ENCODE results near the gene MYOM1.
"Not testable (repeated sequence)": the region's sequence is repeated elsewhere in the genome, so short reads cannot be mapped to it uniquely, and the experiment has no call there.

Gene MYOM1

GRCh38 chr18:3212657-3213056 is 7.1 kb downstream of the MYOM1 start:
- TF ChIP-seq CTCF (conservative IDR thresholded peaks at IDR 0.05; ENCODE audit: low read depth, low read length) = no peak
- no peak for DNase-seq (ENCODE audit: low read depth)
- H3K4me3 ChIP-seq (ENCODE audit: low read length) = no peak overlapping the region

- no peak for TF ChIP-seq CTCF (conservative IDR thresholded peaks at IDR 0.05; ENCODE audit: low read depth, low read length)
- no peak overlapping the region for H3K4me3 ChIP-seq (ENCODE audit: low read length)
- DNase-seq (ENCODE audit: low read depth) = no peak
Observed at GRCh38 chr18:3211236-3211992, 8.4 kb downstream of the MYOM1 start.

- TF ChIP-seq CTCF (conservative IDR thresholded peaks at IDR 0.05; ENCODE audit: low read depth, low read length) = no peak
- no peak for DNase-seq (ENCODE audit: low read depth)
- H3K4me3 ChIP-seq (ENCODE audit: low read length) = no peak overlapping the region
Observed at GRCh38 chr18:3209859-3210569, 9.8 kb downstream of the MYOM1 start.

- no peak for TF ChIP-seq CTCF (conservative IDR thresholded peaks at IDR 0.05; ENCODE audit: low read depth, low read length)
- no peak for DNase-seq (ENCODE audit: low read depth)
- no peak overlapping the region for H3K4me3 ChIP-seq (ENCODE audit: low read length)
Observed at GRCh38 chr18:3207565-3207964, 12.2 kb downstream of the MYOM1 start.

- DNase-seq (ENCODE audit: low read depth) = no peak
- no peak for TF ChIP-seq CTCF (conservative IDR thresholded peaks at IDR 0.05; ENCODE audit: low read depth, low read length)
- H3K4me3 ChIP-seq (ENCODE audit: low read length) = no peak overlapping the region
Observed at GRCh38 chr18:3205239-3205638, 14.5 kb downstream of the MYOM1 start.

- TF ChIP-seq CTCF (conservative IDR thresholded peaks at IDR 0.05; ENCODE audit: low read depth, low read length) = no peak
- H3K4me3 ChIP-seq (ENCODE audit: low read length) = no peak overlapping the region
- DNase-seq (ENCODE audit: low read depth) = no peak
Observed at GRCh38 chr18:3199942-3200645, 19.7 kb downstream of the MYOM1 start.

GRCh38 chr18:3198260-3198860 is 21.4 kb downstream of the MYOM1 start:
- not testable (repeated sequence) for DNase-seq (ENCODE audit: low read depth)

More at GRCh38 chr18:3198260-3198860, 21.4 kb downstream of the MYOM1 start:
- not testable (repeated sequence) for H3K4me3 ChIP-seq (ENCODE audit: low read length)

All from retinal pigment epithelial cell (primary cell).